Measurements from ENCODE around the gene CNR1. TPM values are rescaled to one million over a fixed set of nuclear protein-coding genes. Genes with fewer than 3 reads are reported as not detected.

CNR1 gene
- total and polyA plus RNA-seq, 4 donors: 1.9 to 99.3 (median 11.3) TPM

GRCh38 chr6:88161940-88162339 is 4.2 kb downstream of the CNR1 start:
- DNase-seq: no peak
- Histone ChIP-seq H3K36me3 (ENCODE audit: control insufficient read depth in 1 of 2, insufficient read depth in 2 of 2, low read length in 1 of 2) (no peaks in the 10 kb centered on the region), H3K27me3 (ENCODE audit: control insufficient read depth in 1 of 2, insufficient read depth in 2 of 2, low read length in 1 of 2) (no peaks in the 10 kb centered on the region), H3K4me3 (ENCODE audit: low read length in 2 of 2) (no peak overlapping the region), H3K27ac (ENCODE audit: low read depth in 1 of 2, low read length in 2 of 2) (no peak overlapping the region), H3K4me1 (ENCODE audit: control insufficient read depth in 1 of 2, insufficient read depth in 2 of 2, low read length in 2 of 2) (no peaks in the 10 kb centered on the region), H3K9me3 (ENCODE audit: control insufficient read depth, low read length) (no peaks in the 10 kb centered on the region)
- intact Hi-C loops (cut with DNase I): no loop called here
- WGBS, 2 donors: 55 to 82% methylated on average over 4 of the region's 4 CpGs
- ATAC-seq (ENCODE audit: low FRiP score): no peak

- ATAC-seq (ENCODE audit: low FRiP score): no peak
These were observed 9.0 kb downstream of the CNR1 start for GRCh38 chr6:88157106-88157505.

GRCh38 chr6:88145298-88145963 is 20.7 kb downstream of the CNR1 start:
- H3K4me3 ChIP-seq (ENCODE audit: low read length in 2 of 2): no peak overlapping the region
- H3K27ac ChIP-seq (ENCODE audit: low read depth in 1 of 2, low read length in 2 of 2): no peak overlapping the region
- H3K27me3 ChIP-seq (ENCODE audit: control insufficient read depth in 1 of 2, insufficient read depth in 2 of 2, low read length in 1 of 2): no peaks in the 10 kb centered on the region
- no peak for ATAC-seq (ENCODE audit: low FRiP score)
- peaks cover 0 to 3% of the 10 kb centered on the region in 2 donors for H3K36me3 ChIP-seq (ENCODE audit: control insufficient read depth in 1 of 2, insufficient read depth in 2 of 2, low read length in 1 of 2)
- no peaks in the 10 kb centered on the region for H3K9me3 ChIP-seq (ENCODE audit: control insufficient read depth, low read length)
- DNase-seq: no peak
- intact Hi-C loops (cut with DNase I): no loop called here
- H3K4me1 ChIP-seq (ENCODE audit: control insufficient read depth in 1 of 2, insufficient read depth in 2 of 2, low read length in 2 of 2): no peaks in the 10 kb centered on the region
- 92 to 93% methylated on average over 6 of the region's 6 CpGs for WGBS, 2 donors

More at GRCh38 chr6:88157106-88157505, 9.0 kb downstream of the CNR1 start:
- no peak for DNase-seq
- H3K36me3 ChIP-seq (ENCODE audit: control insufficient read depth in 1 of 2, insufficient read depth in 2 of 2, low read length in 1 of 2): no peaks in the 10 kb centered on the region
- no peak overlapping the region for H3K27ac ChIP-seq (ENCODE audit: low read depth in 1 of 2, low read length in 2 of 2)
- H3K4me3 ChIP-seq (ENCODE audit: low read length in 2 of 2): no peak overlapping the region
- no peaks in the 10 kb centered on the region for H3K4me1 ChIP-seq (ENCODE audit: control insufficient read depth in 1 of 2, insufficient read depth in 2 of 2, low read length in 2 of 2)
- H3K27me3 ChIP-seq (ENCODE audit: control insufficient read depth in 1 of 2, insufficient read depth in 2 of 2, low read length in 1 of 2): no peaks in the 10 kb centered on the region
- intact Hi-C loops (cut with DNase I): no loop called here
- H3K9me3 ChIP-seq (ENCODE audit: control insufficient read depth, low read length): no peaks in the 10 kb centered on the region
- 85 to 89% methylated on average over 4 of the region's 4 CpGs for WGBS, 2 donors

GRCh38 chr6:88144637-88145297 is 21.4 kb downstream of the CNR1 start:
- Histone ChIP-seq H3K9me3 (ENCODE audit: control insufficient read depth, low read length) (no peaks in the 10 kb centered on the region), H3K4me1 (ENCODE audit: control insufficient read depth in 1 of 2, insufficient read depth in 2 of 2, low read length in 2 of 2) (no peaks in the 10 kb centered on the region), H3K36me3 (ENCODE audit: control insufficient read depth in 1 of 2, insufficient read depth in 2 of 2, low read length in 1 of 2) (peaks cover 0 to 3% of the 10 kb centered on the region in 2 donors), H3K4me3 (ENCODE audit: low read length in 2 of 2) (no peak overlapping the region), H3K27me3 (ENCODE audit: control insufficient read depth in 1 of 2, insufficient read depth in 2 of 2, low read length in 1 of 2) (no peaks in the 10 kb centered on the region), H3K27ac (ENCODE audit: low read depth in 1 of 2, low read length in 2 of 2) (no peak overlapping the region)
- intact Hi-C loops (cut with DNase I): no loop called here
- WGBS, 2 donors: 93 to 95% methylated on average over 20 of the region's 20 CpGs
- no peak for ATAC-seq (ENCODE audit: low FRiP score)
- DNase-seq: no peak

GRCh38 chr6:88143421-88144157 is 22.6 kb downstream of the CNR1 start:
- intact Hi-C loops (cut with DNase I): no loop called here
- WGBS, 2 donors: 88 to 90% methylated on average over 14 of the region's 14 CpGs
- Histone ChIP-seq H3K9me3 (ENCODE audit: control insufficient read depth, low read length) (no peaks in the 10 kb centered on the region), H3K27ac (ENCODE audit: low read depth in 1 of 2, low read length in 2 of 2) (no peak overlapping the region), H3K4me3 (ENCODE audit: low read length in 2 of 2) (no peak overlapping the region), H3K4me1 (ENCODE audit: control insufficient read depth in 1 of 2, insufficient read depth in 2 of 2, low read length in 2 of 2) (no peaks in the 10 kb centered on the region), H3K36me3 (ENCODE audit: control insufficient read depth in 1 of 2, insufficient read depth in 2 of 2, low read length in 1 of 2) (peaks cover 0 to 3% of the 10 kb centered on the region in 2 donors), H3K27me3 (ENCODE audit: control insufficient read depth in 1 of 2, insufficient read depth in 2 of 2, low read length in 1 of 2) (no peaks in the 10 kb centered on the region)
- DNase-seq (no peak), ATAC-seq (ENCODE audit: low FRiP score) (no peak)

- Histone ChIP-seq H3K36me3 (ENCODE audit: control insufficient read depth in 1 of 2, insufficient read depth in 2 of 2, low read length in 1 of 2) (peaks cover 0 to 3% of the 10 kb centered on the region in 2 donors), H3K27ac (ENCODE audit: low read depth in 1 of 2, low read length in 2 of 2) (no peak overlapping the region), H3K9me3 (ENCODE audit: control insufficient read depth, low read length) (no peaks in the 10 kb centered on the region), H3K27me3 (ENCODE audit: control insufficient read depth in 1 of 2, insufficient read depth in 2 of 2, low read length in 1 of 2) (no peaks in the 10 kb centered on the region), H3K4me3 (ENCODE audit: low read length in 2 of 2) (no peak overlapping the region), H3K4me1 (ENCODE audit: control insufficient read depth in 1 of 2, insufficient read depth in 2 of 2, low read length in 2 of 2) (no peaks in the 10 kb centered on the region)
- intact Hi-C loops (cut with DNase I): no loop called here
- WGBS, 2 donors: 87% methylated on average over 3 of the region's 3 CpGs
- ATAC-seq (ENCODE audit: low FRiP score) (no peak), DNase-seq (no peak)
These were observed 23.9 kb downstream of the CNR1 start for GRCh38 chr6:88142297-88142668.

GRCh38 chr6:88141561-88142296 is 24.4 kb downstream of the CNR1 start:
- no peaks in the 10 kb centered on the region for H3K27me3 ChIP-seq (ENCODE audit: control insufficient read depth in 1 of 2, insufficient read depth in 2 of 2, low read length in 1 of 2)
- H3K9me3 ChIP-seq (ENCODE audit: control insufficient read depth, low read length): no peaks in the 10 kb centered on the region
- intact Hi-C loops (cut with DNase I): no loop called here
- 81 to 85% methylated on average over 9 of the region's 9 CpGs for WGBS, 2 donors
- no peak overlapping the region for H3K27ac ChIP-seq (ENCODE audit: low read depth in 1 of 2, low read length in 2 of 2)
- DNase-seq (no peak), ATAC-seq (ENCODE audit: low FRiP score) (no peak)
- H3K4me1 ChIP-seq (ENCODE audit: control insufficient read depth in 1 of 2, insufficient read depth in 2 of 2, low read length in 2 of 2): no peaks in the 10 kb centered on the region
- peaks cover 0 to 3% of the 10 kb centered on the region in 2 donors for H3K36me3 ChIP-seq (ENCODE audit: control insufficient read depth in 1 of 2, insufficient read depth in 2 of 2, low read length in 1 of 2)
- no peak overlapping the region for H3K4me3 ChIP-seq (ENCODE audit: low read length in 2 of 2)

- no peaks in the 10 kb centered on the region for H3K9me3 ChIP-seq (ENCODE audit: control insufficient read depth, low read length)
- ATAC-seq (ENCODE audit: low FRiP score) (no peak), DNase-seq (no peak)
- 35 to 41% methylated on average over 1 of the region's 1 CpG for WGBS, 2 donors
- intact Hi-C loops (cut with DNase I): no loop called here
- no peak overlapping the region for H3K4me3 ChIP-seq (ENCODE audit: low read length in 2 of 2)
- no peak overlapping the region for H3K27ac ChIP-seq (ENCODE audit: low read depth in 1 of 2, low read length in 2 of 2)
- peaks cover 0 to 2% of the 10 kb centered on the region in 2 donors for H3K27me3 ChIP-seq (ENCODE audit: control insufficient read depth in 1 of 2, insufficient read depth in 2 of 2, low read length in 1 of 2)
- no peaks in the 10 kb centered on the region for H3K4me1 ChIP-seq (ENCODE audit: control insufficient read depth in 1 of 2, insufficient read depth in 2 of 2, low read length in 2 of 2)
- no peaks in the 10 kb centered on the region for H3K36me3 ChIP-seq (ENCODE audit: control insufficient read depth in 1 of 2, insufficient read depth in 2 of 2, low read length in 1 of 2)
These were observed 28.2 kb downstream of the CNR1 start for GRCh38 chr6:88137915-88138314.
